A549 treated with AZD9567 at 1 μM for 4 hours (cell line): ENCODE results near the gene ATP5ME. TPM values are rescaled to one million over a fixed set of nuclear protein-coding genes. Genes with fewer than 3 reads are reported as not detected.

Experiments used
- total RNA-seq: library from RNA; stranded (reverse); fragments of 200-300 nt; extraction: Qiagen RNA extraction; gene quantifications from 5 replicates; pipeline ENCODE4 v1.2.3, GENCODE V29; 2022; ENCODE audit not compliant: insufficient read depth

ATP5ME gene
- total RNA-seq, result 375 to 514 TPM (median 381 TPM) in 5 replicates

GRCh38 chr4:674172-675035 is at the start of gene ATP5ME, which contains the start of gene MYL5:
Gene ATP5ME (minus strand): TSS chr4:674276. CDS start chr4:674247, 29 bp downstream.
Gene MYL5 (plus strand): TSS chr4:674542. CDS start chr4:678027, 3,485 bp downstream.

GRCh38 chr4:705278-706082 is 31.4 kb upstream of the ATP5ME start, which contains the start of gene PCGF3:
Gene PCGF3 (plus strand): TSS chr4:705832. CDS start chr4:733681, 27,849 bp downstream.

GRCh38 chr4:688854-689681 is 15.0 kb upstream of the ATP5ME start, which contains the start of gene SLC49A3:
Gene SLC49A3 (minus strand): TSS chr4:689151. CDS start chr4:689127, 24 bp downstream.

GRCh38 chr4:624705-625590 is 49.1 kb downstream of the ATP5ME start, which contains the start of gene PDE6B:
Gene PDE6B (plus strand): TSS chr4:625573. CDS start chr4:625627, 54 bp downstream.

Other genes starting within 250 kb of the ATP5ME start
- 12.5 to 19.6 TPM (median 14.8 TPM) in 5 replicates for gene ZNF721, start 175.1 kb downstream of the ATP5ME start, total RNA-seq
- 16.8 to 26.5 TPM (median 26.2 TPM) in 5 replicates for gene PIGG, start 175.1 kb downstream of the ATP5ME start, total RNA-seq
- gene TMEM271, start 98.0 kb downstream of the ATP5ME start, total RNA-seq, result not detected in 5 replicates
- gene PDE6B, start 48.7 kb downstream of the ATP5ME start, total RNA-seq, result not detected in 5 replicates
- 10.0 to 15.4 TPM (median 12.8 TPM) in 5 replicates for gene MYL5, start 266 bp upstream of the ATP5ME start, total RNA-seq
- 0.22 to 0.31 TPM (median 0.25 TPM) in 4 of 5 replicates, not detected in the other for gene SLC49A3, start 14.9 kb upstream of the ATP5ME start, total RNA-seq
- gene PCGF3, start 31.6 kb upstream of the ATP5ME start, total RNA-seq, result 17.4 to 23.5 TPM (median 19.9 TPM) in 5 replicates
- 0.41 to 1.0 TPM (median 0.55 TPM) in 4 of 5 replicates, not detected in the other for gene CPLX1, start 151.9 kb upstream of the ATP5ME start, total RNA-seq